H1 (cell line): ENCODE results near the gene CRIP1. TPM values are rescaled to one million over a fixed set of nuclear protein-coding genes. Genes with fewer than 3 reads are reported as not detected.

ENCODE experiments used
- ATF2 ChIP-seq: IDR thresholded peaks from 2 replicates; pipeline ENCODE4 v1.6.1; 2012; ENCODE audit warnings: low read length, inconsistent platforms
- CREB1 ChIP-seq: IDR thresholded peaks from 2 replicates; pipeline ENCODE4 v1.6.1; 2012; ENCODE audit warnings: inconsistent platforms
- FOSL1 ChIP-seq: IDR thresholded peaks from 2 replicates; pipeline ENCODE4 v1.6.1; 2011; ENCODE audit warnings: mild to moderate bottlenecking, low read depth, low read length, moderate library complexity; ENCODE audit not compliant: insufficient read depth
- NRF1 ChIP-seq: IDR thresholded peaks from 2 replicates; pipeline ENCODE4 v1.6.1; 2011; ENCODE audit warnings: mild to moderate bottlenecking, low read depth, low read length, improper control_type of control experiment
- SP4 ChIP-seq: IDR thresholded peaks from 2 replicates; pipeline ENCODE4 v1.6.1; 2012; ENCODE audit warnings: low read length, inconsistent platforms
- TEAD4 ChIP-seq: IDR thresholded peaks from 2 replicates; pipeline ENCODE4 v1.6.1; 2012; ENCODE audit warnings: low read depth, low read length, inconsistent platforms, mixed read lengths
- USF2 ChIP-seq: IDR thresholded peaks from 2 replicates; pipeline ENCODE4 v1.6.1; 2011; ENCODE audit warnings: low read length, improper control_type of control experiment
- polyA plus RNA-seq, 7 experiments: library from polyadenylated mRNA; depleted of rRNA in 3 of 7; stranded (reverse) in 5 of 7; unstranded in 2 of 7; fragments of >200 nt in 5 of 7; fragments of 200-250 nt in 2 of 7; gene quantifications; 1 replicate in 5 of 7; 2 replicates in 1 of 7; 4 replicates in 1 of 7; pipeline versions ENCODE4 v1.2.1 to v1.2.3, GENCODE V29; 2011 to 2013; ENCODE audit warnings: missing spikeins in 2 of 7, mixed read lengths in 2 of 7
- total RNA-seq: library from RNA; stranded (reverse); fragmentation: NEBNext Ultra II Directional; extraction: Animal tissue kit (Norgen Biotek cat#: 25700); gene quantifications from 2 replicates; pipeline ENCODE4 v1.2.1, GENCODE V29; 2021

CRIP1 gene
- total and polyA plus RNA-seq, 2 of the 8 experiments (the other 6 are each of a cell fraction or from before 2014, with no cell fraction given) = 1.2 to 2.2 TPM

- TF ChIP-seq TEAD4 = no peak
- no peak for TF ChIP-seq FOSL1
- no peak for TF ChIP-seq SP4
- no peak for TF ChIP-seq USF2
- no peak for TF ChIP-seq CREB1
- TF ChIP-seq NRF1 = no peak
- no peak for TF ChIP-seq ATF2
- TF ChIP-seq, all 59 proteins: peak for 0
Measured at GRCh38 chr14:105452963-105453362, 33.7 kb upstream of the CRIP1 start (continued).
